CD4-positive, alpha-beta T cell treated with Interleukin-15 for 1 hour (primary cell): ENCODE results near the gene VSTM2L.

Source experiments
- DNase-seq: peaks from one replicate; pipeline ENCODE4 v3.0.0-alpha.2; 2020

VSTM2L gene

GRCh38 chr20:37920679-37921322 is 17.9 kb downstream of the VSTM2L start:
- no peak for DNase-seq

- DNase-seq = no peak
Measured at GRCh38 chr20:37921341-37921929, 18.5 kb downstream of the VSTM2L start.

- DNase-seq = no peak
Measured at GRCh38 chr20:37922016-37922415, 19.1 kb downstream of the VSTM2L start.

GRCh38 chr20:37925265-37926165 is 22.6 kb downstream of the VSTM2L start:
- no peak for DNase-seq

GRCh38 chr20:37926612-37927011 is 23.7 kb downstream of the VSTM2L start:
- DNase-seq = no peak

GRCh38 chr20:37927410-37928095 is 24.6 kb downstream of the VSTM2L start:
- DNase-seq = no peak

GRCh38 chr20:37928996-37929682 is 26.2 kb downstream of the VSTM2L start:
- DNase-seq = no peak

- no peak for DNase-seq
Measured at GRCh38 chr20:37929683-37930014, 26.7 kb downstream of the VSTM2L start.

GRCh38 chr20:37931153-37931922 is 28.4 kb downstream of the VSTM2L start:
- DNase-seq = no peak

GRCh38 chr20:37932074-37932473 is 29.1 kb downstream of the VSTM2L start:
- DNase-seq = no peak

GRCh38 chr20:37932919-37933318 is 30.0 kb downstream of the VSTM2L start:
- DNase-seq = no peak

- no peak for DNase-seq
Measured at GRCh38 chr20:37933786-37934633, 31.1 kb downstream of the VSTM2L start.

GRCh38 chr20:37934634-37935375 is 31.9 kb downstream of the VSTM2L start:
- DNase-seq = no peak

GRCh38 chr20:37935435-37935834 is 32.5 kb downstream of the VSTM2L start:
- DNase-seq = no peak

- DNase-seq = no peak
Measured at GRCh38 chr20:37936041-37936440, 33.1 kb downstream of the VSTM2L start.

- DNase-seq = no peak
Measured at GRCh38 chr20:37936451-37936850, 33.5 kb downstream of the VSTM2L start.

- no peak for DNase-seq
Measured at GRCh38 chr20:37937686-37938085, 34.8 kb downstream of the VSTM2L start.

- DNase-seq = no peak
Measured at GRCh38 chr20:37938181-37938750, 35.3 kb downstream of the VSTM2L start.

- no peak for DNase-seq
Measured at GRCh38 chr20:37938954-37939353, 36.0 kb downstream of the VSTM2L start.
